Measurements from ENCODE around the gene IL11.
"Not testable (repeated sequence)": the region's sequence is repeated elsewhere in the genome, so short reads cannot be mapped to it uniquely, and the experiment has no call there.

The IL11 gene

DNA sequence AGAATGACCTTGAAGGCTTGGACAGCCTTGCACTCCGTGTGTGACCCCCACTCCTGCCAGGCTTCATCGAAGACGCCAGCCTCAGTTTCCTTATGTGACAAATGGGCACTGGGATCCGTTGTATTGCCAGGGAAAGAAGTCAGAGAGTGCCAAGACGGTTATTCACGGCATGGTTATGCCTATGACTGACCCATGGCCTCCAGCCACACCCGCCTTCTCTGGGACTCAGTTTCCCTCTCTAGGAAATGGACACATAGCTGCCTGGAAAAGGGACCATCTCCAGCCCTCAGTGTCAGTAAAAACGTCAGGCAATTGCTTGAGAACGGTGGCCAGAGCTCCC, 38.2 kb upstream of the IL11 start:
- no peak for DNase-seq (ENCODE audit: low spot score)
- TF ChIP-seq, protein P1, sequence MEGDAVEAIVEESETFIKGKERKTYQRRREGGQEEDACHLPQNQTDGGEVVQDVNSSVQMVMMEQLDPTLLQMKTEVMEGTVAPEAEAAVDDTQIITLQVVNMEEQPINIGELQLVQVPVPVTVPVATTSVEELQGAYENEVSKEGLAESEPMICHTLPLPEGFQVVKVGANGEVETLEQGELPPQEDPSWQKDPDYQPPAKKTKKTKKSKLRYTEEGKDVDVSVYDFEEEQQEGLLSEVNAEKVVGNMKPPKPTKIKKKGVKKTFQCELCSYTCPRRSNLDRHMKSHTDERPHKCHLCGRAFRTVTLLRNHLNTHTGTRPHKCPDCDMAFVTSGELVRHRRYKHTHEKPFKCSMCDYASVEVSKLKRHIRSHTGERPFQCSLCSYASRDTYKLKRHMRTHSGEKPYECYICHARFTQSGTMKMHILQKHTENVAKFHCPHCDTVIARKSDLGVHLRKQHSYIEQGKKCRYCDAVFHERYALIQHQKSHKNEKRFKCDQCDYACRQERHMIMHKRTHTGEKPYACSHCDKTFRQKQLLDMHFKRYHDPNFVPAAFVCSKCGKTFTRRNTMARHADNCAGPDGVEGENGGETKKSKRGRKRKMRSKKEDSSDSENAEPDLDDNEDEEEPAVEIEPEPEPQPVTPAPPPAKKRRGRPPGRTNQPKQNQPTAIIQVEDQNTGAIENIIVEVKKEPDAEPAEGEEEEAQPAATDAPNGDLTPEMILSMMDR (IDR thresholded peaks at IDR 0.05; ENCODE audit: poor library complexity, severe bottlenecking), result no peak
- H3K9me3 ChIP-seq (ENCODE audit: severe bottlenecking), result no peaks in the 10 kb centered on the region
- H3K27ac ChIP-seq (ENCODE audit: poor library complexity, severe bottlenecking), result peak overlapping the region; percentile 80
- peak overlapping the region; percentile 87 for H3K4me3 ChIP-seq (ENCODE audit: severe bottlenecking)
- H3K27me3 ChIP-seq (ENCODE audit: insufficient read depth, poor library complexity, severe bottlenecking), result no peaks in the 10 kb centered on the region
- peaks cover 12% of the 10 kb centered on the region for H3K4me1 ChIP-seq (ENCODE audit: insufficient read depth, poor library complexity, severe bottlenecking)
- no peak for ATAC-seq (ENCODE audit: low read depth)
- H3K36me3 ChIP-seq (ENCODE audit: low read depth), result peaks cover 34% of the 10 kb centered on the region

DNA sequence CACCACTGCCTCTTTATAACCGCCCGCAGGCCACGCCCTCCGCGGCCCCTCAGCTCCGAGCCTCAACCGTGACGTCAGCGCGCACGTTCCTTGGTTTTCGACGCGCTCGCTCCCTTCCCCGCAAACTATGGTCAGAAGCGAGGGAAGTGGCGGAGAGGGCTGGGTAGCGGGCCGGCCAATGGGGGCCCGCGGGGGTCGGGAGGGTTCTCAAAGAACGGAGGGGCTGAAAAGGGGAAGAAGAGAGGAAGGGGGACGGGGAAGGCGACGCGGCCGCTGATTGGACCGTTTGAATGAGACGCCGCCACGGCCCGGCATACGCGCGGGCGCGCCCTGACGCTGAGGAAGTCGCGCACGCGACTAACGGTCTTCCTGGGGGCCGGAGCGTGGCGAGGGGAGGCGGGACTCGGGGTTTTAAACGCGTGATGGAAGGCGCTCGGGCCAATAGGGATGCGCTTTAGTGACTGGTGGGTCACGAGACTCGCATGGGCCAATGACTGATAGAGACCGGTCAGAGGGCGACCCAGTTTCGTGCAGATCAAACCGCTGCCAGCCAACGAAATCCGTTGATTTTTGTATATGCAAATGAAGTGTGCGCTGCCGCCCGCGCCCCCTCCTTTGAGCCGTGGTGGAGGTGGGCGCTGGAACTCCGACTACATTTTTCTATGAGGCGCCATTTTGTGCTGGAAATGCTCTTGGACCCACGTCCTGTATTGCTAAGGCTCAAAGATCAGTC, 37.7 kb upstream of the IL11 start:
- Histone ChIP-seq H3K27me3 (ENCODE audit: insufficient read depth, poor library complexity, severe bottlenecking) (no peaks in the 10 kb centered on the region), H3K36me3 (ENCODE audit: low read depth) (peaks cover 39% of the 10 kb centered on the region), H3K27ac (ENCODE audit: poor library complexity, severe bottlenecking) (peak overlapping the region; percentile 80), H3K4me3 (ENCODE audit: severe bottlenecking) (peak overlapping the region; percentile 87), H3K4me1 (ENCODE audit: insufficient read depth, poor library complexity, severe bottlenecking) (peaks cover 12% of the 10 kb centered on the region), H3K9me3 (ENCODE audit: severe bottlenecking) (no peaks in the 10 kb centered on the region)
- DNase-seq (ENCODE audit: low spot score), result peak; percentile 96
- peak; percentile 94 for ATAC-seq (ENCODE audit: low read depth)
- TF ChIP-seq, protein P1 (IDR thresholded peaks at IDR 0.05; ENCODE audit: poor library complexity, severe bottlenecking), result no peak

DNA sequence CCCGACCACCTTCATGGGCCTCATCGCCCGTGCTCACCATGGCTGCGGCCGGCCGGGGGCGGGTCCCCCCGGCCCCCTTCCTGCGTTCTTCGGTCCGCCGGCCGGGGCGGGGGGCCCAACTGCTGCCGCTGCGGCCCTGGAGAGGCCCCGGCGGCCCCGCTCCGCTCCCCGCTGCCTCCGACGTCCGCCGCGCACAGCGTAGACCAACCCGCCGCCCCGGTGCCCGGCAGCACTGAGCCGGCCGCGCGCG, 37.2 kb upstream of the IL11 start, which contains the start of gene UBE2S:
Gene UBE2S (minus strand): TSS at position 239 of the 250 bp plus-strand sequence. CDS start 199 bp downstream, at position 40.
- Histone ChIP-seq H3K4me1 (ENCODE audit: insufficient read depth, poor library complexity, severe bottlenecking) (peaks cover 12% of the 10 kb centered on the region), H3K36me3 (ENCODE audit: low read depth) (peaks cover 44% of the 10 kb centered on the region), H3K4me3 (ENCODE audit: severe bottlenecking) (peak within 1 kb of the TSS; percentile 87), H3K27ac (ENCODE audit: poor library complexity, severe bottlenecking) (peak within 1 kb of the TSS; percentile 80)
- DNase-seq (ENCODE audit: low spot score); H3K9me3 ChIP-seq (ENCODE audit: severe bottlenecking); H3K27me3 ChIP-seq (ENCODE audit: insufficient read depth, poor library complexity, severe bottlenecking): not testable (repeated sequence)
- ATAC-seq (ENCODE audit: low read depth), result peak; percentile 69

DNA sequence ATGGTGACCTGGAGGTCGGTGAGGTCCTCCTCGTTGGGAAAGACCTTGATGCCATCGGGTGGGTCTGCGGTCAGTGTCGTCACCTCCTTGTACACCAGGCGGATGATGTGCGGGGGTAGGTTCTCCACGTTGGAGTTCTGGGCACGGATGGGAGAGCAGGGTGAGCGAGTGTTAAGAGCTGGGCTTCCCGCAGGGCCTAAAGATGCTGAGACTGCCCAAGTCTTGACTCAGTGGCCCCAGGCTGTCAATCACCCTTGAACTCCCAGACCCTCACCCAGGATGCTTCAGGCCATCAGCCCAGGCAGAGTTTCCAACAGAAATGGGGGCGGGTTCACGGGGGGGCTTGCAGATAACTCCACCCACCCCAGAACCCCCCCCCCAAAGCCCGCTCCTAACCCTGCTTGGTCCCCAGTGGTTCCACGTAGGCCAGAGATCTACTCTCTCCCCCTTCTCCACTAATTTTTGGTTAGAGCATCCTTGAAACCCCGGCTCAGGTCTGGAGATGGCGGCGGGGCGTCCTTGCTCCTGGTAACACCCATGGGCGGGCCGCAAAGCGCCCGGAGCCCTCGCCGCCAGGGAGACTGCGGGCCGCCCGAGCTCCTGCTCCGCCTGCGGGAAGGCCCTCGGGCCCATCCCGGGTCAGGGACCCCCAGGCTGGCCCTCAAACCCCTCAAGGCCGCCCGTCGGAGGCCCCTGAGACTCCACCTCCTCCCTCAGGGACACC, 36.7 kb upstream of the IL11 start:
- Histone ChIP-seq H3K27me3 (ENCODE audit: insufficient read depth, poor library complexity, severe bottlenecking) (no peaks in the 10 kb centered on the region), H3K4me1 (ENCODE audit: insufficient read depth, poor library complexity, severe bottlenecking) (peaks cover 12% of the 10 kb centered on the region), H3K36me3 (ENCODE audit: low read depth) (peaks cover 49% of the 10 kb centered on the region), H3K9me3 (ENCODE audit: severe bottlenecking) (no peaks in the 10 kb centered on the region), H3K27ac (ENCODE audit: poor library complexity, severe bottlenecking) (peak overlapping the region; percentile 80), H3K4me3 (ENCODE audit: severe bottlenecking) (peak overlapping the region; percentile 87)
- ATAC-seq (ENCODE audit: low read depth) (peak; percentile 12; the same call in 1 of the 3 replicates), DNase-seq (ENCODE audit: low spot score) (no peak)
- TF ChIP-seq, protein P1 (IDR thresholded peaks at IDR 0.05; ENCODE audit: poor library complexity, severe bottlenecking), result no peak

DNA sequence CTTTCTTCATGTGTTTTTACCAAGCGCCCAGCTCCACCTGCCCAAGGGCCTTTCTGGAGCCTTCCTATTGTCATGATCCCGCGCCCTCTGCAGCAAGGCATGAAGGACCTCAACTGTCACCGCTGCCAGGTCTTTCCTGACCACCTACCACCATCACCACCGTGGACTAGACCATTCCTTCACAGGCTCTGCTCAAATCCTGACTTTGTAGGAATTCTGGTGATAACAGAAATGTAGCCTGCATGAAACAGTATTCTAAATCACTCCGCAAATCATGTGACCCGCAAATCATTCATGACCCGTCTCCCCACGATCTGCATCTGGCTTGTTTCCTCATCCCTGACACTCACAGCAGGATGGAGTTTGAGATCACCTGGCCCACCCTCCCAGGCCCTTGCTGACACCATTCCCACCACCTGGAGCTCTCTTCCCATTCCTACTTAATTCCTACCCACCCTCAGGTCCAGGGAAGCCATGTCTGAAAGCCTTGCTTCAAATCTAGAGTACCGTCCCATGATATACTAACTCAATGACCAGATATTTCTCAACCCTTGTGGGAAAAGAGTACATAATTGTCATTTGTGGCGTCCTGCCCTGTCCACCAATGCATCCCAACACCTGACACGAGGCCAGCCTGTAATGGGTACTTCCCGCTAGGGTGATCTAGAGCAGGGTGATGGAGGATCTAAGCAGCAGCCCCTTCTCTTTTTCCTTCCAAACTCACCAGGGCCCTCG, 36.0 kb upstream of the IL11 start:
- peak overlapping the region; percentile 87 for H3K4me3 ChIP-seq (ENCODE audit: severe bottlenecking)
- H3K4me1 ChIP-seq (ENCODE audit: insufficient read depth, poor library complexity, severe bottlenecking), result peaks cover 12% of the 10 kb centered on the region
- H3K36me3 ChIP-seq (ENCODE audit: low read depth), result peaks cover 54% of the 10 kb centered on the region
- TF ChIP-seq, protein P1 (IDR thresholded peaks at IDR 0.05; ENCODE audit: poor library complexity, severe bottlenecking), result no peak
- ATAC-seq (ENCODE audit: low read depth) (no peak), DNase-seq (ENCODE audit: low spot score) (no peak)
- no peaks in the 10 kb centered on the region for H3K9me3 ChIP-seq (ENCODE audit: severe bottlenecking)
- no peaks in the 10 kb centered on the region for H3K27me3 ChIP-seq (ENCODE audit: insufficient read depth, poor library complexity, severe bottlenecking)
- H3K27ac ChIP-seq (ENCODE audit: poor library complexity, severe bottlenecking), result peak overlapping the region; percentile 80

Data from RWPE2 (cell line).